Measurements from ENCODE around the gene AZU1.

AZU1 gene

GRCh38 chr19:855142-855541 lies 27.5 kb downstream of the AZU1 start:
- Mint-ChIP-seq H3K27ac (no peak overlapping the region), H3K9me3 (no peaks in the 10 kb centered on the region), H3K4me3 (no peak overlapping the region), H3K27me3 (ENCODE audit: low read depth, poor library complexity) (peaks cover 22% of the 10 kb centered on the region), H3K36me3 (ENCODE audit: low read depth) (no peaks in the 10 kb centered on the region), H3K4me1 (no peaks in the 10 kb centered on the region)
- no peak for DNase-seq
- TF ChIP-seq, protein P1, sequence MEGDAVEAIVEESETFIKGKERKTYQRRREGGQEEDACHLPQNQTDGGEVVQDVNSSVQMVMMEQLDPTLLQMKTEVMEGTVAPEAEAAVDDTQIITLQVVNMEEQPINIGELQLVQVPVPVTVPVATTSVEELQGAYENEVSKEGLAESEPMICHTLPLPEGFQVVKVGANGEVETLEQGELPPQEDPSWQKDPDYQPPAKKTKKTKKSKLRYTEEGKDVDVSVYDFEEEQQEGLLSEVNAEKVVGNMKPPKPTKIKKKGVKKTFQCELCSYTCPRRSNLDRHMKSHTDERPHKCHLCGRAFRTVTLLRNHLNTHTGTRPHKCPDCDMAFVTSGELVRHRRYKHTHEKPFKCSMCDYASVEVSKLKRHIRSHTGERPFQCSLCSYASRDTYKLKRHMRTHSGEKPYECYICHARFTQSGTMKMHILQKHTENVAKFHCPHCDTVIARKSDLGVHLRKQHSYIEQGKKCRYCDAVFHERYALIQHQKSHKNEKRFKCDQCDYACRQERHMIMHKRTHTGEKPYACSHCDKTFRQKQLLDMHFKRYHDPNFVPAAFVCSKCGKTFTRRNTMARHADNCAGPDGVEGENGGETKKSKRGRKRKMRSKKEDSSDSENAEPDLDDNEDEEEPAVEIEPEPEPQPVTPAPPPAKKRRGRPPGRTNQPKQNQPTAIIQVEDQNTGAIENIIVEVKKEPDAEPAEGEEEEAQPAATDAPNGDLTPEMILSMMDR (IDR thresholded peaks at IDR 0.05): no peak

- Mint-ChIP-seq H3K36me3 (ENCODE audit: low read depth) (no peaks in the 10 kb centered on the region), H3K27ac (no peak overlapping the region), H3K9me3 (no peaks in the 10 kb centered on the region), H3K4me1 (no peaks in the 10 kb centered on the region), H3K4me3 (no peak overlapping the region), H3K27me3 (ENCODE audit: low read depth, poor library complexity) (peaks cover 23% of the 10 kb centered on the region)
- no peak for DNase-seq
- TF ChIP-seq, protein P1 (IDR thresholded peaks at IDR 0.05): no peak
Observed at GRCh38 chr19:855566-856120, 28.0 kb downstream of the AZU1 start.

DNA sequence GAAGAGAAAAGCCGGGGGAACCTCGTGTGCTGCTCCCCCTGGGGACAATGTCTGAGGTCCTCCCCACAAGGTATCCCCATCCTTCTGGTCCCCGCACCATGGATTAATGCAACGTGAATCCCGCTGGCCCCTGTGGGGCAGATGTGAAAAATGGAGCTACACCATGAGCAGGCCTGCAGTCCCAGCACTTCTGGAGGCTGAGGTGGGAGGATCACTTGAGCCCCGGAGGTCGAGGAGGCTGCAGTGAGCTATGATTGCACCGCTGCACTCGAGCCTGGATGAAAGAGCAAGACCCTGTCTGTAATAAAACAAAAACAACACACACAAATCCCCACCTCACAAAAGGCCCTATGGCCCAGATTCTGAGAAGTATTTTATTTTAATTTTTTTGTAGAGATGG lies 30.6 kb downstream of the AZU1 start:
- Mint-ChIP-seq H3K4me1 (no peaks in the 10 kb centered on the region), H3K9me3 (no peaks in the 10 kb centered on the region), H3K27ac (no peak overlapping the region), H3K36me3 (ENCODE audit: low read depth) (no peaks in the 10 kb centered on the region), H3K4me3 (no peak overlapping the region), H3K27me3 (ENCODE audit: low read depth, poor library complexity) (peaks cover 49% of the 10 kb centered on the region)
- TF ChIP-seq, protein P1 (IDR thresholded peaks at IDR 0.05): no peak
- no peak for DNase-seq

DNA sequence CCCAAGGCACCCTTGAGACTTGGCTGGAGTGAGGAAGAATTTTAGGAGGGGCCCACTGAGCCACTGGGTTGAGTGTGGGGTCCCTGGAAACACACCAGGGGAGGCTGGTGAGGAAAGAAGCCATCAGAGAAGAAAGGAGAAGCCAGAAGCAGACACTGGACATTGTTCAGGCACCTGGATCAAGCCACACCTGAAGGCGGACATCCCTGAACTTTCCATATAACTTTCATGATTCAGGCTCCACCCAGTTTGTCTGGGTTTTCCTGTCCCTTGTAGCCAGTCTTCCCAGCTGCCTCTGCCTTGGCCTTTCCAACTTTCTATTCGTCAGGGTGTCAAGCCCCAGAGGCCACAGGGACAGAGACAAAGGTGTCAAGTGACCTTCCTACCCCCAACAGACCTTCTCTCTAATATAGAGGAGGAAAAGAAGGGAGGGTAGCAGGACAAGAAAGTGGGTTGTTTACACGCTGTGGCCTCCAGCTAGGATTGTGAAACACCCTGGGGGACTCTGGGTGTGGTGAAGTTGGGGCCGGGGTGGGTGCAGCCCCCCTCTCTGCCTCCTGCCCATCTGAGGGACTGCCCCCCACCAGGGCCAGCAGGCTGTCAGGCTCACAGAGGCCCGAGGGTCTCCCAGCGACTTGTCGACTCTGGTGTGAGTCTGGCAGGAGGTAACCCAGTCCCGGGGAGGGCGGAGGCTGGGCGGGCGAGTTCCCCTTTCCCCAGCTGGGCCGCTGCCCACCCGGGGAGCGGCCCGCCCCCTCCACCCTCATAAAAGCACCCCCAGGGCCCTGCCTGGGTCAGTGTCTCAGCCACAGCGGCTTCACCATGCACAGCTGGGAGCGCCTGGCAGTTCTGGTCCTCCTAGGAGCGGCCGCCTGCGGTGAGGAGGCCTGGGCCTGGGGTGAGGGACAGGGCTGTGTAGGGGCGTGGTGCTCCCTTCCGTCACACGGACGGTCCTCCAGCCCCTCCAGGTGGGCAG lies 31.5 kb downstream of the AZU1 start, which contains the start of gene CFD:
CFD (plus strand) TSS at position 797 of the 976 bp plus-strand sequence; CDS start at position 823, 26 bp downstream.
- TF ChIP-seq, protein P1 (IDR thresholded peaks at IDR 0.05): no peak
- no peaks in the 10 kb centered on the region for H3K4me1 Mint-ChIP-seq
- DNase-seq: no peak
- H3K36me3 Mint-ChIP-seq (ENCODE audit: low read depth): no peaks in the 10 kb centered on the region
- no peak within 1 kb of the TSS for H3K27ac Mint-ChIP-seq
- H3K9me3 Mint-ChIP-seq: no peaks in the 10 kb centered on the region
- H3K4me3 Mint-ChIP-seq: no peak within 1 kb of the TSS
- peaks cover 53% of the 10 kb centered on the region for H3K27me3 Mint-ChIP-seq (ENCODE audit: low read depth, poor library complexity)

- TF ChIP-seq, protein P1 (IDR thresholded peaks at IDR 0.05): no peak
- H3K9me3 Mint-ChIP-seq: no peaks in the 10 kb centered on the region
- no peaks in the 10 kb centered on the region for H3K4me1 Mint-ChIP-seq
- H3K4me3 Mint-ChIP-seq: no peak overlapping the region
- peaks cover 52% of the 10 kb centered on the region for H3K27me3 Mint-ChIP-seq (ENCODE audit: low read depth, poor library complexity)
- DNase-seq: no peak
- H3K27ac Mint-ChIP-seq: no peak overlapping the region
- H3K36me3 Mint-ChIP-seq (ENCODE audit: low read depth): peaks cover 4% of the 10 kb centered on the region
Observed at GRCh38 chr19:861141-861755, 33.6 kb downstream of the AZU1 start.
